GM21515 (cell line): Measurements from ENCODE around the gene INMT.
"Not testable (repeated sequence)": the region's sequence is repeated elsewhere in the genome, so short reads cannot be mapped to it uniquely, and the experiment has no call there.

Source experiments
- ATAC-seq: cut with Tn5 transposase; IDR thresholded peaks from one replicate; pipeline ENCODE4 v1.9.1; 2021; ENCODE audit not compliant: unreplicated experiment

The INMT gene

GRCh38 chr7:30751696-30752273 is at the start of gene INMT:
INMT (plus strand) TSS chr7:30752135; CDS start chr7:30752151, 16 bp downstream.
- no peak for ATAC-seq

- ATAC-seq, result no peak
Measured at GRCh38 chr7:30702200-30702599, 49.7 kb upstream of the INMT start.

GRCh38 chr7:30703756-30704155 is 48.2 kb upstream of the INMT start:
- ATAC-seq, result no peak

- no peak for ATAC-seq
Measured at GRCh38 chr7:30705008-30705407, 46.9 kb upstream of the INMT start.

- ATAC-seq, result no peak
Measured at GRCh38 chr7:30705596-30705995, 46.3 kb upstream of the INMT start.

GRCh38 chr7:30706316-30706715 is 45.6 kb upstream of the INMT start:
- ATAC-seq, result no peak

GRCh38 chr7:30706908-30707307 is 45.0 kb upstream of the INMT start:
- ATAC-seq, result no peak

- no peak for ATAC-seq
Measured at GRCh38 chr7:30707391-30708357, 44.3 kb upstream of the INMT start.

- no peak for ATAC-seq
Measured at GRCh38 chr7:30708412-30708811, 43.5 kb upstream of the INMT start.

- no peak for ATAC-seq
Measured at GRCh38 chr7:30708983-30709382, 43.0 kb upstream of the INMT start.

GRCh38 chr7:30709549-30709948 is 42.4 kb upstream of the INMT start:
- no peak for ATAC-seq

GRCh38 chr7:30710669-30711068 is 41.3 kb upstream of the INMT start:
- no peak for ATAC-seq

- no peak for ATAC-seq
Measured at GRCh38 chr7:30713392-30713791, 38.5 kb upstream of the INMT start.

GRCh38 chr7:30714129-30714528 is 37.8 kb upstream of the INMT start:
- ATAC-seq, result no peak

GRCh38 chr7:30717181-30717580 is 34.8 kb upstream of the INMT start:
- no peak for ATAC-seq

GRCh38 chr7:30719434-30719833 is 32.5 kb upstream of the INMT start:
- ATAC-seq, result not testable (repeated sequence)

- no peak for ATAC-seq
Measured at GRCh38 chr7:30721211-30721610, 30.7 kb upstream of the INMT start.

GRCh38 chr7:30722187-30722586 is 29.7 kb upstream of the INMT start:
- ATAC-seq, result no peak

- no peak for ATAC-seq
Measured at GRCh38 chr7:30722671-30723070, 29.3 kb upstream of the INMT start.

GRCh38 chr7:30723776-30724175 is 28.2 kb upstream of the INMT start:
- ATAC-seq, result no peak

- ATAC-seq, result no peak
Measured at GRCh38 chr7:30726296-30727006, 25.5 kb upstream of the INMT start.
